HepG2 (cell line): Measurements from ENCODE around the gene AP3D1. TPM values are rescaled to one million over a fixed set of nuclear protein-coding genes. Genes with fewer than 3 reads are reported as not detected.
A peak's percentile ranks its signal among the peaks of the same experiment; 100 is the strongest.

ENCODE experiments used
- HNF1A ChIP-seq, 2 experiments: sonication (generic) in 1 of 2; formaldehyde crosslinking in 1 of 2; IDR thresholded peaks; 2 replicates each; pipeline versions ENCODE4 v1.4.0 to v1.6.1; 2016 to 2020; ENCODE audit warnings: borderline replicate concordance in 1 of 2, low read depth in 1 of 2, mild to moderate bottlenecking in 1 of 2, missing genetic modification reagents in 1 of 2
- HOXA3 ChIP-seq: sonication (generic); formaldehyde crosslinking; IDR thresholded peaks from 2 replicates; pipeline ENCODE4 v1.5.0; 2020; ENCODE audit warnings: missing genetic modification reagents
- IRX3 ChIP-seq: sonication (generic); formaldehyde crosslinking; IDR thresholded peaks from 2 replicates; pipeline ENCODE4 v1.8.1; 2023; ENCODE audit warnings: mild to moderate bottlenecking, low read depth, missing genetic modification reagents, borderline replicate concordance
- REL ChIP-seq: sonication (generic); formaldehyde crosslinking; conservative IDR thresholded peaks from 2 replicates; pipeline ENCODE4 v1.8.0; 2022; ENCODE audit warnings: mild to moderate bottlenecking, missing genetic modification reagents, moderate library complexity
- SRSF4 ChIP-seq: fragments of 200-400 bp; formaldehyde crosslinking; IDR thresholded peaks from one replicate; pipeline ENCODE4 v1.6.1; 2018; ENCODE audit warnings: mild to moderate bottlenecking, low read depth, low read length, moderate library complexity; ENCODE audit not compliant: poor library complexity, severe bottlenecking
- TBP ChIP-seq: sonication (generic); formaldehyde crosslinking; IDR thresholded peaks from 2 replicates; pipeline ENCODE4 v1.5.0; 2020; ENCODE audit warnings: missing genetic modification reagents
- ZBTB25 ChIP-seq: IDR thresholded peaks from 2 replicates; pipeline ENCODE4 v1.6.1; 2018; ENCODE audit warnings: missing genetic modification reagents
- ZFP36 ChIP-seq: fragments of 150-350 bp; IDR thresholded peaks from 2 replicates; pipeline ENCODE4 v1.6.1; 2018; ENCODE audit warnings: borderline replicate concordance, low read length, low read depth; ENCODE audit not compliant: partially characterized antibody
- ZKSCAN5 ChIP-seq: sonication (generic); formaldehyde crosslinking; IDR thresholded peaks from 2 replicates; pipeline ENCODE4 v1.5.1; 2020; ENCODE audit warnings: mild to moderate bottlenecking, missing genetic modification reagents
- ZNF230 ChIP-seq: sonication (generic); formaldehyde crosslinking; IDR thresholded peaks from 2 replicates; pipeline ENCODE4 v1.4.0; 2020; ENCODE audit warnings: mild to moderate bottlenecking, missing genetic modification reagents
- ZNF30 ChIP-seq: sonication (generic); formaldehyde crosslinking; IDR thresholded peaks from 2 replicates; pipeline ENCODE4 v1.5.0; 2020; ENCODE audit warnings: mild to moderate bottlenecking, missing genetic modification reagents
- ZNF605 ChIP-seq: sonication (generic); formaldehyde crosslinking; IDR thresholded peaks from 2 replicates; pipeline ENCODE4 v1.8.0; 2022; ENCODE audit warnings: mild to moderate bottlenecking, missing genetic modification reagents
- ZNF747 ChIP-seq: sonication (generic); formaldehyde crosslinking; IDR thresholded peaks from 2 replicates; pipeline ENCODE4 v1.8.1; 2023; ENCODE audit warnings: missing genetic modification reagents, mild to moderate bottlenecking, borderline replicate concordance
- ZNF766 ChIP-seq: sonication (generic); formaldehyde crosslinking; IDR thresholded peaks from 2 replicates; pipeline ENCODE4 v1.5.0; 2020; ENCODE audit warnings: missing genetic modification reagents, borderline replicate concordance
- polyA plus RNA-seq, 8 experiments: library from polyadenylated mRNA; depleted of rRNA in 3 of 8; stranded (reverse) in 7 of 8; unstranded in 1 of 8; fragments of >200 nt; fragmentation: Illumina TruSeq in 4 of 8; extraction: Trizol in 4 of 8; gene quantifications; 2 replicates each; pipeline versions ENCODE4 v1.2.1 to v1.2.3, GENCODE V29; 2011 to 2016; ENCODE audit warnings: low read depth in 4 of 8, missing spikeins in 1 of 8, mixed read lengths in 1 of 8; ENCODE audit not compliant: insufficient read depth in 1 of 8
- total RNA-seq, 5 experiments: library from RNA; depleted of rRNA; stranded (reverse); fragments of >200 nt; fragmentation: Illumina TruSeq; extraction: Trizol; gene quantifications; 2 replicates each; pipeline ENCODE4 v1.2.3, GENCODE V29; 2016; ENCODE audit warnings: low read depth in 1 of 5
- TF ChIP-seq, protein P1 (sequence below): IDR thresholded peaks from 2 replicates; pipeline ENCODE4 v1.6.1; 2012; ENCODE audit warnings: low read length, improper control_type of control experiment
- TF ChIP-seq, protein P2 (sequence below): IDR thresholded peaks from 2 replicates; pipeline ENCODE4 v1.6.1; 2016; ENCODE audit warnings: missing genetic modification reagents, missing compliant biosample characterization
- TF ChIP-seq, protein P3 (sequence below): sonication (generic); formaldehyde crosslinking; IDR thresholded peaks from 2 replicates; pipeline ENCODE4 v1.5.0; 2020; ENCODE audit warnings: missing genetic modification reagents

Gene AP3D1
- total and polyA plus RNA-seq, 2 of the 13 experiments (the other 11 are each of a cell fraction or from before 2014, with no cell fraction given) = 68.0 to 82.6 TPM

DNA sequence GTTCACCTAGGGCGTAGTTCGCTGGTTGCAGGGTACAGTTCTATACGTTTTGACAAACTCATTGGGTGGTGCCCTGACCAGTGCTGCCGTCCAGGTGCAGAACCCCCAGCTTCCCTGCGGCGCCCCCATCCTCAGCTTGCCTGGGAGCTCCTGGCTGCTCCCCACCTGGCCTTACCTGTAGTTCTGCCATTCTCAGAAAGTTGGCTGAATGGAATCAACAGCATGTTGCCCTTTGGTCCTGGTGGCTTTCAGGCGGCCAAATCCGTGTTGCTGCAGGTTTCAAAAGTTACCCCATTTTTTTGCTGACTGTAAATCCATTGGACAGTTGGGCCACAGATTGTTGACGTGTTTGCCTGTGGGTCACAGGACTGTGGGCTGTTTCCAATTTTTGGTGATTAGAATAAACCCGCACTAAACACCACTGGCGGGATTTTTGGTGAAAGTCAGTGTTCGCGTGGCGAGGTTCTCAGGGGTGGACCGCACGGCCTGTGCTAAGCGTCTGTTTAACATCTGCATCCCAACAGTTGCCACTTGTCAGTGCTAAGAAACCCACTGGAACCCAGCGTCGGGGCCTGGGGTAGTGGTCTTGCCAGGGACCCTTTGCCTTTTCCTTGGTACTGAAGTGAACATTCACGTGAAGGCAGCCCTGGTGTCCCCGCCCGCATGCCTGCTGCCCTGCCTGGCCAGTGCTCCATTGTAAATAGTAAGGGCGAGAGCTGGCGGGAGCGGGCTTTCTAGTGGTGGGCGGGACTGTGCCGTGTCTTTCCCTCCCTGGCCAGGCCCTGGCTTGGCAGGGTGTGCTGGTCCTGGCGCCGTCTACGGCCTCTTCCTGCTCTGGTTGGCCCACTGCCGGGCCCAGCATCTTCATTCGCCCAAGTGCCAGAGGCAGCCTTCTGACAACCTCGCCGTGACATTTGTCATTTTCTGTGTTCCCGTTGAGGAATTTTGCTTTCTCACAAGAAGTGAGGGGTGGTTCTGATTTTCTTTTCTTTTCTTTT lies 15.7 kb upstream of the AP3D1 start (continued):
- TF ChIP-seq ZNF605 (CRISPR knock-in tag) (no peak), ZBTB25 (0 out of 2 replicates have a peak, but pooled peaks have one; percentile 39), TBP (0 out of 2 replicates have a peak, but pooled peaks have one; percentile 30), SRSF4 (no peak), ZNF230 (no peak), REL (CRISPR knock-in tag) (0 out of 2 replicates have a peak, but pooled peaks have one; percentile 50), ZFP36 (no peak), ZNF766 (CRISPR knock-in tag) (peak; percentile 25; the same call in 1 of the 2 replicates), ZKSCAN5 (CRISPR knock-in tag) (no peak), HNF1A (IDR thresholded peaks at IDR 0.05; ENCODE audit: low read depth) (no peak), HNF1A (CRISPR knock-in tag; IDR thresholded peaks at IDR 0.05; ENCODE audit: borderline replicate concordance) (no peak), HOXA3 (CRISPR knock-in tag) (peak; percentile 69), ZNF30 (CRISPR knock-in tag) (no peak), IRX3 (CRISPR knock-in tag) (no peak), ZNF747 (CRISPR knock-in tag) (no peak)
- TF ChIP-seq, protein P1, sequence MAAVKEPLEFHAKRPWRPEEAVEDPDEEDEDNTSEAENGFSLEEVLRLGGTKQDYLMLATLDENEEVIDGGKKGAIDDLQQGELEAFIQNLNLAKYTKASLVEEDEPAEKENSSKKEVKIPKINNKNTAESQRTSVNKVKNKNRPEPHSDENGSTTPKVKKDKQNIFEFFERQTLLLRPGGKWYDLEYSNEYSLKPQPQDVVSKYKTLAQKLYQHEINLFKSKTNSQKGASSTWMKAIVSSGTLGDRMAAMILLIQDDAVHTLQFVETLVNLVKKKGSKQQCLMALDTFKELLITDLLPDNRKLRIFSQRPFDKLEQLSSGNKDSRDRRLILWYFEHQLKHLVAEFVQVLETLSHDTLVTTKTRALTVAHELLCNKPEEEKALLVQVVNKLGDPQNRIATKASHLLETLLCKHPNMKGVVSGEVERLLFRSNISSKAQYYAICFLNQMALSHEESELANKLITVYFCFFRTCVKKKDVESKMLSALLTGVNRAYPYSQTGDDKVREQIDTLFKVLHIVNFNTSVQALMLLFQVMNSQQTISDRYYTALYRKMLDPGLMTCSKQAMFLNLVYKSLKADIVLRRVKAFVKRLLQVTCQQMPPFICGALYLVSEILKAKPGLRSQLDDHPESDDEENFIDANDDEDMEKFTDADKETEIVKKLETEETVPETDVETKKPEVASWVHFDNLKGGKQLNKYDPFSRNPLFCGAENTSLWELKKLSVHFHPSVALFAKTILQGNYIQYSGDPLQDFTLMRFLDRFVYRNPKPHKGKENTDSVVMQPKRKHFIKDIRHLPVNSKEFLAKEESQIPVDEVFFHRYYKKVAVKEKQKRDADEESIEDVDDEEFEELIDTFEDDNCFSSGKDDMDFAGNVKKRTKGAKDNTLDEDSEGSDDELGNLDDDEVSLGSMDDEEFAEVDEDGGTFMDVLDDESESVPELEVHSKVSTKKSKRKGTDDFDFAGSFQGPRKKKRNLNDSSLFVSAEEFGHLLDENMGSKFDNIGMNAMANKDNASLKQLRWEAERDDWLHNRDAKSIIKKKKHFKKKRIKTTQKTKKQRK = no peak
- TF ChIP-seq, protein P2, sequence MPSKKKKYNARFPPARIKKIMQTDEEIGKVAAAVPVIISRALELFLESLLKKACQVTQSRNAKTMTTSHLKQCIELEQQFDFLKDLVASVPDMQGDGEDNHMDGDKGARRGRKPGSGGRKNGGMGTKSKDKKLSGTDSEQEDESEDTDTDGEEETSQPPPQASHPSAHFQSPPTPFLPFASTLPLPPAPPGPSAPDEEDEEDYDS (CRISPR knock-in tag) = peak; percentile 91
- TF ChIP-seq, protein P3, sequence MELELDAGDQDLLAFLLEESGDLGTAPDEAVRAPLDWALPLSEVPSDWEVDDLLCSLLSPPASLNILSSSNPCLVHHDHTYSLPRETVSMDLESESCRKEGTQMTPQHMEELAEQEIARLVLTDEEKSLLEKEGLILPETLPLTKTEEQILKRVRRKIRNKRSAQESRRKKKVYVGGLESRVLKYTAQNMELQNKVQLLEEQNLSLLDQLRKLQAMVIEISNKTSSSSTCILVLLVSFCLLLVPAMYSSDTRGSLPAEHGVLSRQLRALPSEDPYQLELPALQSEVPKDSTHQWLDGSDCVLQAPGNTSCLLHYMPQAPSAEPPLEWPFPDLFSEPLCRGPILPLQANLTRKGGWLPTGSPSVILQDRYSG (CRISPR knock-in tag) = no peak
